Parathyroid adenoma (tissue), 2 donors: ENCODE data around the gene PCDHGA1.

Source experiments
- H2AFZ ChIP-seq: fragments of 300-600 bp; sonication (generic); one replicate; pipeline ENCODE4 v1.7.0; 2017; ENCODE audit warnings: antibody characterized with exemption, mild to moderate bottlenecking
- H3K27ac ChIP-seq: fragments of 300-600 bp; sonication (generic); one replicate; pipeline ENCODE4 v1.7.0; 2017
- H3K27me3 ChIP-seq: fragments of 300-600 bp; sonication (generic); one replicate; pipeline ENCODE4 v1.7.0; 2017; ENCODE audit warnings: low read length; ENCODE audit not compliant: control insufficient read depth, insufficient read depth
- H3K36me3 ChIP-seq: fragments of 300-600 bp; sonication (generic); one replicate; pipeline ENCODE4 v1.7.0; 2017; ENCODE audit warnings: low read length; ENCODE audit not compliant: control insufficient read depth, insufficient read depth
- H3K4me1 ChIP-seq: fragments of 300-600 bp; sonication (generic); one replicate; pipeline ENCODE4 v1.7.0; 2017; ENCODE audit warnings: control low read depth
- H3K4me2 ChIP-seq: fragments of 300-600 bp; sonication (generic); one replicate; pipeline ENCODE4 v1.7.0; 2017; ENCODE audit warnings: low read length
- H3K4me3 ChIP-seq: fragments of 300-600 bp; sonication (generic); one replicate; pipeline ENCODE4 v1.7.0; 2017; ENCODE audit warnings: low read depth, low read length
- H3K79me2 ChIP-seq: fragments of 300-600 bp; sonication (generic); one replicate; pipeline ENCODE4 v1.7.0; 2017; ENCODE audit warnings: control low read depth
- H3K9ac ChIP-seq: fragments of 300-600 bp; sonication (generic); one replicate; pipeline ENCODE4 v1.7.0; 2017; ENCODE audit warnings: mild to moderate bottlenecking
- H3K9me3 ChIP-seq: fragments of 300-600 bp; sonication (generic); one replicate; pipeline ENCODE4 v1.7.0; 2017; ENCODE audit warnings: low read length; ENCODE audit not compliant: control insufficient read depth
- CTCF ChIP-seq: fragments of 300-600 bp; sonication (generic); IDR thresholded peaks from one replicate; pipeline ENCODE4 v1.7.0; 2017; ENCODE audit warnings: antibody characterized with exemption, mild to moderate bottlenecking
- donor health status: primary hyperparathyroidism.

Gene PCDHGA1

DNA sequence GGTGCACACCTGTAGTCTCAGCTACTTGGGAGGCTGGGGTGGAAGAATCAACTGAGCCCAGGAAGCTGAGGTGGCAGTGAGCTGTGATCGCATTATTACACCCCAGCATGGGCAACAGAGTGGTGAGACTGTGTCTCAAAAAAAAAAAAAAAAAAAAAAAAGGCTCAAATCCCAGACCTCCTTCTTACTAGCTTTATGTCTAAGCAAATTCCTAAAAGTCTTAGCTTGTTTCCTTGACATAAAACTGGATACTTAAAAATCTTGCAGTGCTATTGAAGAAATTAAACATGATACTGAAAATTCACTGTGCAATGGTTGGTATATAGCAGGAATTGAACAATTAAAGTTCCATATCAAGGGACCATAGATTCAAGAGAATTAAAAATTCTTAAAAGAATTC is 203.6 kb downstream of the PCDHGA1 start:
- Histone ChIP-seq H3K4me3 (no peak overlapping the region), H3K4me2 (no peak overlapping the region), H3K9ac (no peak overlapping the region), H3K27me3 (no peaks in the 10 kb centered on the region), H3K27ac (no peak overlapping the region), H3K4me1 (peaks cover 17% of the 10 kb centered on the region), H3K9me3 (no peaks in the 10 kb centered on the region), H2AFZ (no peak overlapping the region), H3K79me2 (peaks cover 12% of the 10 kb centered on the region), H3K36me3 (no peaks in the 10 kb centered on the region)
- no peak for TF ChIP-seq CTCF

GRCh38 chr5:141534492-141535213 is 204.3 kb downstream of the PCDHGA1 start:
- H3K4me2 ChIP-seq, result no peak overlapping the region
- H3K27ac ChIP-seq, result no peak overlapping the region
- no peaks in the 10 kb centered on the region for H3K27me3 ChIP-seq
- H3K79me2 ChIP-seq, result peaks cover 15% of the 10 kb centered on the region
- peaks cover 9% of the 10 kb centered on the region for H3K4me1 ChIP-seq
- H3K36me3 ChIP-seq, result no peaks in the 10 kb centered on the region
- no peak overlapping the region for H3K9ac ChIP-seq
- no peak overlapping the region for H3K4me3 ChIP-seq
- no peak for TF ChIP-seq CTCF
- H2AFZ ChIP-seq, result no peak overlapping the region
- H3K9me3 ChIP-seq, result no peaks in the 10 kb centered on the region

DNA sequence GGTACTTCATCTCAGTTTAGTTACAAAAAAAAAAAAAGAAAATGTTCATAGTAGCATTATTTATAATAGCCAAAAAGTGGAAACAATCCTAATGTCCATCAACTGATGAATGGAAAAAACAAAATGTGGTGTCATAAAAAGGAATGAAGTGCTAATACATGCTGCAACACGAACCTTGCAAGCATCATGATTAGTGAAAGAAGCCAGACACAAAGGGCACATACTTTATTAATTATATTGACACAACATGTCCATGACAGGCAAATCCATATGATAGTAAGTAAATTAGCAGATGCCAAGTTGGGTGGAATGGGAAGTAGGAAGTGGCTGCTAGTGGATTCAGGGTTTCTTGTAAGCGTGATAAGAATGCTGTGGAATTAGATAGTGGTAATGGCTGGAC is 212.7 kb downstream of the PCDHGA1 start:
- peaks cover 19% of the 10 kb centered on the region for H3K79me2 ChIP-seq
- H3K9ac ChIP-seq, result no peak overlapping the region
- no peaks in the 10 kb centered on the region for H3K36me3 ChIP-seq
- H3K9me3 ChIP-seq, result no peaks in the 10 kb centered on the region
- no peak overlapping the region for H2AFZ ChIP-seq
- no peaks in the 10 kb centered on the region for H3K4me1 ChIP-seq
- H3K27me3 ChIP-seq, result no peaks in the 10 kb centered on the region
- H3K27ac ChIP-seq, result no peak overlapping the region
- H3K4me2 ChIP-seq, result no peak overlapping the region
- no peak overlapping the region for H3K4me3 ChIP-seq
- TF ChIP-seq CTCF, result no peak

- H3K27ac ChIP-seq, result no peak overlapping the region
- H3K9ac ChIP-seq, result no peak overlapping the region
- no peaks in the 10 kb centered on the region for H3K36me3 ChIP-seq
- H3K27me3 ChIP-seq, result no peaks in the 10 kb centered on the region
- H3K4me3 ChIP-seq, result no peak overlapping the region
- H2AFZ ChIP-seq, result no peak overlapping the region
- H3K9me3 ChIP-seq, result no peaks in the 10 kb centered on the region
- no peak overlapping the region for H3K4me2 ChIP-seq
- TF ChIP-seq CTCF, result no peak
- no peaks in the 10 kb centered on the region for H3K4me1 ChIP-seq
- no peaks in the 10 kb centered on the region for H3K79me2 ChIP-seq
Measured at GRCh38 chr5:141547488-141547887, 217.2 kb downstream of the PCDHGA1 start.

- Histone ChIP-seq H3K79me2 (no peaks in the 10 kb centered on the region), H3K4me1 (no peaks in the 10 kb centered on the region), H3K27ac (no peak overlapping the region), H3K9ac (no peak overlapping the region), H3K4me2 (no peak overlapping the region), H3K27me3 (no peaks in the 10 kb centered on the region), H3K4me3 (no peak overlapping the region), H3K36me3 (no peaks in the 10 kb centered on the region), H3K9me3 (no peaks in the 10 kb centered on the region), H2AFZ (no peak overlapping the region)
- no peak for TF ChIP-seq CTCF
Measured at GRCh38 chr5:141547921-141548320, 217.6 kb downstream of the PCDHGA1 start.
